K562 (cell line): ENCODE data around the gene CRYBA4. TPM values are rescaled to one million over a fixed set of nuclear protein-coding genes. Genes with fewer than 3 reads are reported as not detected.

Experiments
- ASH1L ChIP-seq: fragments of 450-650 bp; IDR thresholded peaks from 2 replicates; pipeline ENCODE4 v1.6.1; 2018; ENCODE audit warnings: borderline replicate concordance, mild to moderate bottlenecking, low read depth; ENCODE audit not compliant: partially characterized antibody
- CBFB ChIP-seq: sonication (generic); formaldehyde crosslinking; IDR thresholded peaks from 2 replicates; pipeline ENCODE4 v1.4.0; 2020; ENCODE audit warnings: mild to moderate bottlenecking, missing genetic modification reagents
- FOXJ3 ChIP-seq: sonication (generic); formaldehyde crosslinking; IDR thresholded peaks from 2 replicates; pipeline ENCODE4 v1.4.0; 2020; ENCODE audit warnings: mild to moderate bottlenecking, missing genetic modification reagents
- KLF16 ChIP-seq: IDR thresholded peaks from 2 replicates; pipeline ENCODE4 v1.6.1; 2016; ENCODE audit warnings: antibody characterized with exemption
- MGA ChIP-seq: fragments of 450-650 bp; IDR thresholded peaks from 2 replicates; pipeline ENCODE4 v1.6.1; 2016; ENCODE audit warnings: mild to moderate bottlenecking, moderate library complexity
- NCOA2 ChIP-seq, 2 experiments: fragments of 450-650 bp; IDR thresholded peaks; 2 replicates each; pipeline ENCODE4 v1.6.1; 2018; ENCODE audit warnings: mild to moderate bottlenecking in 2 of 2, moderate library complexity in 1 of 2; ENCODE audit not compliant: partially characterized antibody in 2 of 2
- POLR2G ChIP-seq: fragments of 200-400 bp; formaldehyde crosslinking; IDR thresholded peaks from 2 replicates; pipeline ENCODE4 v1.6.1; 2017; ENCODE audit warnings: low read depth, mild to moderate bottlenecking, antibody characterized with exemption, low read length, moderate library complexity
- POU5F1 ChIP-seq: fragments of 150-350 bp; IDR thresholded peaks from 2 replicates; pipeline ENCODE4 v1.6.1; 2014; ENCODE audit warnings: borderline replicate concordance, low read length, low read depth, mild to moderate bottlenecking; ENCODE audit not compliant: partially characterized antibody
- RBBP5 ChIP-seq: fragments of 200-600 bp; sonication (generic); IDR thresholded peaks from 2 replicates; pipeline ENCODE4 v1.6.1; 2012; ENCODE audit warnings: borderline replicate concordance, mild to moderate bottlenecking, low read length, control low read depth, inconsistent platforms; ENCODE audit not compliant: insufficient read depth, poor library complexity, severe bottlenecking
- RBM39 ChIP-seq: fragments of 200-400 bp; formaldehyde crosslinking; optimal IDR thresholded peaks from 2 replicates; pipeline ENCODE3; 2018; ENCODE audit warnings: low read depth, low read length
- RHOXF2B ChIP-seq: fragments of 250-450 bp; sonication (Bioruptor Pico); conservative IDR thresholded peaks from 2 replicates; pipeline ENCODE4 v1.5.1; 2021
- ZFX ChIP-seq: sonication (generic); formaldehyde crosslinking; IDR thresholded peaks from 2 replicates; pipeline ENCODE4 v1.8.0; 2022; ENCODE audit warnings: mild to moderate bottlenecking, missing genetic modification reagents, moderate library complexity
- ZNF512 ChIP-seq: IDR thresholded peaks from 2 replicates; pipeline ENCODE4 v1.6.1; 2016; ENCODE audit warnings: missing genetic modification characterization, missing compliant biosample characterization
- ZNF76 ChIP-seq: fragments of 250-450 bp; sonication (Bioruptor Pico); IDR thresholded peaks from 2 replicates; pipeline ENCODE4 v1.4.0; 2020; ENCODE audit warnings: mild to moderate bottlenecking, moderate library complexity, borderline replicate concordance
- polyA plus RNA-seq, 8 experiments: library from polyadenylated mRNA; depleted of rRNA in 4 of 8; stranded (reverse) in 5 of 8; unstranded in 3 of 8; fragments of >200 nt; fragmentation: Nextera tagmentation in 2 of 8; fragmentation: Illumina TruSeq in 1 of 8; extraction: Ambion mirVana in 2 of 8; extraction: Trizol in 1 of 8; gene quantifications; 2 replicates each; pipeline versions ENCODE4 v1.2.1 to v1.2.3, GENCODE V29; 2011 to 2014; ENCODE audit warnings: inconsistent platforms in 1 of 8, missing spikeins in 1 of 8
- total RNA-seq, 7 experiments: library from RNA; depleted of rRNA in 6 of 7; stranded (reverse); fragments of >200 nt in 6 of 7; fragmentation: Illumina TruSeq in 2 of 7; extraction: Trizol in 2 of 7; gene quantifications; 2 replicates each; pipeline versions ENCODE4 v1.2.1 to v1.2.3, GENCODE V29; 2011 to 2021; ENCODE audit warnings: low replicate concordance in 1 of 7

CRYBA4 gene
- total and polyA plus RNA-seq, 9 of the 15 experiments (the other 6 are each of a cell fraction or from before 2014, with no cell fraction given): 0.59 to 3.3 (median 1.6) TPM

- TF ChIP-seq MGA (0 out of 2 replicates have a peak, but pooled peaks have one; percentile 24), ZNF512 (tag) (peak; percentile 95), FOXJ3 (CRISPR knock-in tag) (no peak), RHOXF2B (CRISPR knock-in tag) (no peak), NCOA2 (IDR thresholded peaks at IDR 0.05; ENCODE audit: partially characterized antibody in 2 of 2) (no peak), RBM39 (no peak), POLR2G (peak; percentile 40; the same call in 1 of the 2 replicates), KLF16 (no peak), ASH1L (no peak), RBBP5 (no peak), POU5F1 (no peak), ZNF76 (CRISPR knock-in tag) (no peak), ZFX (CRISPR knock-in tag) (peak; percentile 46), CBFB (CRISPR knock-in tag) (no peak)
Measured at GRCh38 chr22:26642465-26643417, 21.0 kb downstream of the CRYBA4 start (continued).
